RWPE1 (cell line): Measurements from ENCODE around the gene UBE4B.
A peak's percentile ranks its signal among the peaks of the same experiment; 100 is the strongest.

Experiments
- CTCF ChIA-PET: fragments of 350-600 bp; sonication (Branson Sonifier 250); formaldehyde crosslinking; extraction: SDS; loops from one replicate; lab custom pipeline; 2021; lab: Yijun Ruan, JAX
- POLR2A ChIA-PET: fragments of 400-600 bp; formaldehyde crosslinking; extraction: SDS; loops from one replicate; lab custom pipeline; 2020; ENCODE audit warnings: antibody characterized with exemption; ENCODE audit not compliant: low non-redundant PET; lab: Yijun Ruan, JAX
- DNase-seq: peaks from one replicate; pipeline ENCODE4 v3.0.0; 2012; ENCODE audit warnings: low spot score
- H3K27ac ChIP-seq: fragments of 450-650 bp; 2 replicates; pipeline ENCODE4 v1.5.1; 2017
- CTCF ChIP-seq: fragments of 450-650 bp; conservative IDR thresholded peaks from 2 replicates; pipeline ENCODE4 v1.5.1; 2017; ENCODE audit warnings: low read depth, mild to moderate bottlenecking

UBE4B gene

GRCh38 chr1:10057796-10058195 is 25.0 kb downstream of the UBE4B start:
- CTCF ChIA-PET: interaction anchor here (1.2 kb wide), 1 partner anchor 108 kb away, joined by 4 read pairs; no protein-coding TSS in a partner anchor

GRCh38 chr1:10059342-10059718 is 26.6 kb downstream of the UBE4B start:
- TF ChIP-seq CTCF: no peak
- ChIA-PET POLR2A (no interaction called here), CTCF (no interaction called here)
- no peak for DNase-seq
- peak overlapping the region; percentile 30 for H3K27ac ChIP-seq

More at GRCh38 chr1:10057796-10058195, 25.0 kb downstream of the UBE4B start:
- no peak for DNase-seq
- POLR2A ChIA-PET: no interaction called here
- no peak for TF ChIP-seq CTCF
- H3K27ac ChIP-seq: peak overlapping the region; percentile 26; the same call in 1 of the 2 replicates

- no peak overlapping the region for H3K27ac ChIP-seq
- CTCF ChIA-PET: interaction anchor here (0.6 kb wide), 1 partner anchor 110 kb away, joined by 3 read pairs; no protein-coding TSS in a partner anchor
- DNase-seq: no peak
- POLR2A ChIA-PET: no interaction called here
- no peak for TF ChIP-seq CTCF
Observed at GRCh38 chr1:10060311-10061100, 27.7 kb downstream of the UBE4B start.

- TF ChIP-seq CTCF: no peak
- POLR2A ChIA-PET: no interaction called here
- DNase-seq: no peak
- CTCF ChIA-PET: no interaction called here
- H3K27ac ChIP-seq: peak overlapping the region; percentile 95
Observed at GRCh38 chr1:10061276-10061675, 28.5 kb downstream of the UBE4B start.

GRCh38 chr1:10063878-10064277 is 31.1 kb downstream of the UBE4B start:
- CTCF ChIA-PET: interaction anchor here (0.6 kb wide), 1 partner anchor 44 kb away, joined by 3 read pairs; no protein-coding TSS in a partner anchor
- H3K27ac ChIP-seq: peak overlapping the region; percentile 95
- no peak for TF ChIP-seq CTCF
- POLR2A ChIA-PET: interaction anchor here (0.5 kb wide), 2 partner anchors 10 to 27 kb away, joined by 3 to 7 read pairs; no protein-coding TSS in a partner anchor
- peak; percentile 91 for DNase-seq

GRCh38 chr1:10064416-10065343 is 31.9 kb downstream of the UBE4B start:
- TF ChIP-seq CTCF: no peak
- ChIA-PET POLR2A (interaction anchor here (0.7 kb wide), 1 partner anchor 370 kb away, joined by 6 read pairs; no protein-coding TSS in a partner anchor), CTCF (interaction anchor here (0.6 kb wide), 1 partner anchor 43 kb away, joined by 3 read pairs; no protein-coding TSS in a partner anchor)
- H3K27ac ChIP-seq: peak overlapping the region; percentile 81
- peak; percentile 16 for DNase-seq
